ENCODE data around the gene LGR5.
"Not testable (repeated sequence)": the region's sequence is repeated elsewhere in the genome, so short reads cannot be mapped to it uniquely, and the experiment has no call there.

The LGR5 gene

GRCh38 chr12:71477609-71478008 is 38.0 kb downstream of the LGR5 start:
- no peak for DNase-seq

DNA sequence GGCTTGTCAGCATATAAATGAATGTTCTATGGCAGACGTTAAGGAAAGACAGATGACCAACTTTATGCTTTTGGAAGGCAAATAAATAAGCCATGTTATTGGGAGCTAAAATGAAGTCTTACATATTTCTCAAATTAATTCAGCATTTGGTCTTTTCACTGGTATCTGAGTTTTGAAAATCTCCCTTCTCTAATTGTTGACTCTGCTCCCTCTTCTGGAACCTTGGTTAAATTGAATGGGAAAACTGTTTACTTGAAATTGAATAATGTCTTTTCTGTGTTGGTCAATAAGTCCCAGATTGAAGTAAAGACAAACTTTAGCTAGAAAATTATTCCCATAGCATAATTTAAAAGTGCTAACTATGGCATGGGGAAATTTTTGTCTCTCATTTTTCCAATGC is 38.7 kb downstream of the LGR5 start:
- no peak for DNase-seq

GRCh38 chr12:71484272-71484905 is 44.8 kb downstream of the LGR5 start:
- no peak for DNase-seq

GRCh38 chr12:71490844-71491243 is 51.2 kb downstream of the LGR5 start:
- DNase-seq, result not testable (repeated sequence)

DNA sequence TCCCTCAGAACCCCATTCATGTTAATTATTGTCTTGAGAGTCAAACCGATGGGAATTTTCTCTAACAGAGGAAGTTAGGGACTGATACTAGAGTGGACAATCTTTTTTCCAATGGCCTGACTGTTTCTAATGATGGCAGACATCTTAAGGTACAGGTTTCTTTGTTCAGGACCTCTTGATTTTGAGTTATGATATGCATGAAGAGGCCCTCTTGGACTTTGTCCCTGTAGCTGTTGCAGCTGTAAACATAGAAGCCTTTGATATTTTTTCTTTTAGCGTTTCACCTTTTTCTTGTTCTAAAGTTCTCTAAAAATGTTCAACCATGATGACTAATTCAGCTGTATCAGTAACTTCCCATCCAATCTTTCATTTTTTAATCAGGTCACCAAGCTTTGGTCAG is 53.0 kb downstream of the LGR5 start:
- DNase-seq, result no peak

DNA sequence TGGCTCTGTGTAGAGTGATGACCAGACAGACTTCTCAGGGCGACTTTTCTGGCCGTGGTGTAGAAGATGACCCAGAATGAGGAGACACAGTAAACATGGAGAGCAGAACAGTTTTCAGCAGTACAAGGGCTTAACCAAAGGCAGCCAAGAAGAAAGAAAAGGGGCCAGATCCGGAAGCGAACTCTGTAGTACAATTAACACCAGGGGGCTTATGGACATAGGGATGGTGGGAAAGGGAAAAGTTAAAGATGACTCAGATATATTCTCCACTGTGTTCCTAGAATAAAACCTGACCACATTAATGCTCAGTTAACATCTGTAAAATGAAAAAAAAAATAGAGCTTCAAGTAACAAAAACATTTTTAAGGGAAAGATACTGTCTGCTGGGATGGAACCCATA is 60.2 kb downstream of the LGR5 start:
- DNase-seq, result no peak

DNA sequence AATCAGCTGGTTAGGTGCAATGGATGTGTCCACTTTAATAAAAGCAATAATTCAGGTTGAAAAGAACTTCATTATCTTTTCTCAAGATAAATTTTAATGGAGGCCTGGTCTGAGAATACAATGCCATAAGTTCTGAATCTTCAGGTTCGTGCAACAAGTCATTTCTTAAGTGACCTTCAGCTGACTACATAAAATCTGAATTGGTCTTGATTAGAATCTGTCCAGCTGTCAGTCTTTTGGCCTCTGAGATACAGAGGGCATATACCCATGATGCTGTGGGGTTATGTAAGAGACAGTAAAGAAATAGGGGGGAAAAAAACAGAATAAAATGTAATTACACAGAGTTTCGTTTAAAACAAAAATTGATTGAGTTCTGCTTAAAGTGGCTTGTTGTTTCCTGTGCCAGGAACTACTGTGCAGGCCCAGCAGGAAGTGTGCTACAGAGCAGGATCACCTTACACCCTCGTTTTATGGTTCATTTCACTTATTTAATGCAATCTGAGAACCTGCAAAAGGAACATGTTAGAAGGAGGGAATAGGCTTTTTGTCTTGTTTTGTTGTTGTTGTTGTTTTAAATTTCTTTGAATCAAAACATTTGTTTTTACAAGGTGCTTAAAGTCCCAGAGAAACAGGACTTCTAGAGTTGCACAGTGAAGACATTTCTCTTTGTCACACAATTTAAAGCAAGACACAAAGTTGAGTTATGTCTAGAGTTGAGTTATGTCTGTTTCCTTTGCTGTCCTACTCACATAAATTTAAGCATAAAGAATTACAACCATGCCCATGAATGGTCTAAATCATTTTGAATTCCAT is 64.2 kb downstream of the LGR5 start:
- no peak for DNase-seq

DNA sequence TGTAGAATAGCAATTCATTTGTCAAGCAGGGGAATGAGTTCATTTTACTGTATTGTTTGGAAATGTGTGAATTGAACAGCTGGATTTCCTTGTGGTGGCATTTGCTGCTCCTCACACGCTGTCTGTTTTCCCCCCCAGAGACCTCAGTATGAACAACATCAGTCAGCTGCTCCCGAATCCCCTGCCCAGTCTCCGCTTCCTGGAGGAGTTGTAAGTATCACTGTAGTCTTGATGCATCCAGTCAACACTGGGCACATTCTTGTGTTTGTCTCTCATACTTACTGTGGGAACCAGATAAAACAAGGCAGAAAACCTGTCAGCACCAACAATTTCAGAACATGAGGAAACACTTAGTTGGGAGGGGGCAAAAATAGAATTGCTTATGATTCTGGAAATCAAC is 64.9 kb downstream of the LGR5 start:
- no peak for DNase-seq

DNA sequence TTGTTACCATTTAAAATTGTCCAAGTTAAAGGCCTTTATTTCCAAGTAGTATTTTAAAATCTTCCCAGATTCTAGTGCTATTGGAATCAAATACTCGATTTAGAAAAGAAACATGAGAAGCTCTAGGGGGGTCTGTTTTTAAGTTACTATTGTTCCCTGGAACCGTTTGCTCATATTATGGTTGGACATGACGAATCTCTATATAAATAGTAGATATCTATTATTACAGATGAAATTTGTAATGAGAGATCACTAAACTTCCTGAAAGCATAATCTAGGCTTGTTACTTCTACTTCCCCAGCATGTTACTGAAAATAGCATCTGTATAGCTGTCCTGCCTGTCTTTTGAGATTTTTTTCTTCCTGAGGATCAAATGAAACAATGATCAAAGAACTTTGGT is 70.1 kb downstream of the LGR5 start:
- no peak for DNase-seq

GRCh38 chr12:71517145-71517846 is 77.7 kb downstream of the LGR5 start:
- DNase-seq, result no peak

DNA sequence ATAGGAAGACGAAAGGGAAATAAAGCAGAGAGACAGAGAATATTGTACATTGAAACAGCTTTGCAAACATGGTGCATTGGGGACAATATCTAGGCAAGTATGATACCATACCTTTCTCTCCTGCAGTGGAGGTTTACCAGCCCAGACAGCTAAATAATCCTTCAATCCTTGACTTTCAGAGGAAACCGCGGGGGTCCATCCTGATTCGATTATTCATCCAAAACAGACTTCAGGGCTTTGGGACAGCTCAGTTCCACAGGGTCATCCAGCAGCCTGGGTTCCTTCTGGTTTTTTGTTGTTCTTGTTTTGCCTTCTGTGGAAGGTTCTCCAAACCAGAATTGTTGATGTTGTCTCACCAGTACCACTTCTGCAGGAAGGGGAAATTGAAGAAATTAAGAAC is 81.5 kb downstream of the LGR5 start:
- no peak for DNase-seq

- no peak for DNase-seq
Observed at GRCh38 chr12:71524626-71525025, 85.0 kb downstream of the LGR5 start.

GRCh38 chr12:71533703-71534102 is 94.1 kb downstream of the LGR5 start:
- no peak for DNase-seq

GRCh38 chr12:71536279-71536938 is 96.8 kb downstream of the LGR5 start:
- DNase-seq, result no peak

DNA sequence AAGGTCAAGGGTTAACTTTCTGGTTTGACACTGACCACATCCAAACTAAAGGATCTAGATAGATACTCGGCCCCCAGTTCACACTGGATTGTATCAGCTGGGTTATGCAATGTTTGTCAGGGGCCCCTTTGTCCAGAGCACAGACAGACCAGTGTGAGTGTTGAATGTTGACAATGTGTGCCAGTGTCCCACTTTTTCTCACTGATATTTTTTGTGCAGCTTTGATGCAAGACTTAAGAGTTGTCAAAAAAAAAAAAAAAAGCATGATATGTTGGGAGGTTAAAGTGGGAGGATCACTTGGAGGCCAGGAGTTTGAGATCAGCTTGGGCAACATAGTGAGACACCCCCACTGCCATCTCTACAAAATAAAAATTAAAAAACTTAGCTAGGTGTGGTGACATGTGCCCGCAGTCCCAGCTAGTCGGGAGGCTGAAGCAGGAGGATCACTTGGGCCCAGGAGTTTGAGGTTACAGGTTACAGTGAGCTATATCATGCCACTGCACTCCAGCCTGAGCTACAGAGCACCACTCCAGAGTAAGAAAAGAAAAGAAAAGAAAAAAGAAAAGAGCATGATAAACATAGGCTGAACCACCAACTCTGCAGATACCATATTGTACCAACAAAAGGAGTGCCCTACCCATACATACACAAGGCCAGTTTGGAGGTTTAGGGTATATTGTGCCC is 97.5 kb downstream of the LGR5 start:
- DNase-seq, result no peak

- DNase-seq, result no peak
Observed at GRCh38 chr12:71538807-71539206, 99.2 kb downstream of the LGR5 start.

DNA sequence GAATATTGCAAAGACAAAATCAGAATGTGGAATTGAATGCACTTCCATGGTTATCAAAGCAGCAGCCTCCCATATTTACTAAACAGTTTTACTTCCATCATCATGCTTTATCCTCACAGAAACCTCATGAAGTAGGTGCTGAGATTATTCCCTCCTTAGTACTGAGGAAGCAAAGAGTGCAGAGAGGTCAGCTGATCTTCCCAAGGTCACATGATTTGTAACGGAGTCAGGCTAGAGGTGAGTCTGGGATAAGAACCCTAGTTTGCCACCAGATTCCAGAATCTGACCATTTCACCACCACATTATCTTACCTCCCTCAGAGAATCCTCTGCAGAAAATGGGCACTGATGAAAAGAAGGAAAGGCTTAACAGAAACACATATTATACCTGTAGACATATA is 102.0 kb downstream of the LGR5 start:
- DNase-seq, result no peak

GRCh38 chr12:71546322-71546861 is 106.8 kb downstream of the LGR5 start:
- no peak for DNase-seq

DNA sequence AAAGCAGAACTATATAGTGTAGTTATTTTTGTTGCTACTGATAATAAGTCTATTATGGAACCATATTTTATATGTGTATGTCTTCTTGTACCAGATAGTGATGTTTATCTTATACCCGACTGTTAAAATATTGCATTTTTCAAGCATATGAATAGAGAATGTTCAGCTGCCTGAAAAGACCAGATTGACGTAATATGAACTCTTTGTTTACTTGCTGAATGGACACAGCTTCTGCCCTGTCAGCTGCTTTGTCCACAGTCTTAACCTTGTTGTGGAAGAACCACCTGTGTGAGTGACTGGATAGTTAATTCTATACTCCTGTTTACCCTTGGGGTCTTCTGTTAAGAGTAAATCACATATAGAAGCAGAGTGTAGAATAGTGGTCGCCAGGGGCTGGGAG is 109.3 kb downstream of the LGR5 start:
- no peak for DNase-seq

GRCh38 chr12:71551529-71551928 is 111.9 kb downstream of the LGR5 start:
- no peak for DNase-seq

DNA sequence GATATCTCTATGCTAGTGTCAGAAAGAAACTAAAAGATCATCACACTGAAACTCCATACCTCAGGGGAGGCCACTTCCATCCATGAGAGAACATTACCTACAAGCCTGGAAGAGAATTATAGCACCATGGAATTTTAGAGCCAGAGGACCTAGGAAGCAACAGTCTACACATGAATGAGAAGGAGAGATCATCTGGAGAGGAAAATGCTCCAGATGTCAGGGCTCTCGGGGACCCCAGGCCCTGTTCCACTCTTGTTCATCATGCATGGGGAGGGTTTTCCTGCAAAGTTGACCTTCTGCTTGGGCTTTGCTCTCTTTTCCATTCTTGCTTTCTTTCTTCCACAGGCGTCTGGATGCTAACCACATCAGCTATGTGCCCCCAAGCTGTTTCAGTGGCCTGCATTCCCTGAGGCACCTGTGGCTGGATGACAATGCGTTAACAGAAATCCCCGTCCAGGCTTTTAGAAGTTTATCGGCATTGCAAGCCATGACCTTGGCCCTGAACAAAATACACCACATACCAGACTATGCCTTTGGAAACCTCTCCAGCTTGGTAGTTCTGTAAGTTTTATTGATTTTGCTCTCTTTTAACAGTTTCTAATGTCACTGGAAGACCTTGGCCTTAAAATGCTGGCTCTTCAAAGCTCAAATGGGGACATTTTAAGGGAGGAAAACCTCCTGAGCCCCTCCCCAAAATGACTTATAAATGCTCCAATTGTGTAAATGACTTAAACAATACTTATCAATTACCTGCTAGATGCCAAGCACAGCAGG is 113.3 kb downstream of the LGR5 start:
- DNase-seq, result no peak

DNA sequence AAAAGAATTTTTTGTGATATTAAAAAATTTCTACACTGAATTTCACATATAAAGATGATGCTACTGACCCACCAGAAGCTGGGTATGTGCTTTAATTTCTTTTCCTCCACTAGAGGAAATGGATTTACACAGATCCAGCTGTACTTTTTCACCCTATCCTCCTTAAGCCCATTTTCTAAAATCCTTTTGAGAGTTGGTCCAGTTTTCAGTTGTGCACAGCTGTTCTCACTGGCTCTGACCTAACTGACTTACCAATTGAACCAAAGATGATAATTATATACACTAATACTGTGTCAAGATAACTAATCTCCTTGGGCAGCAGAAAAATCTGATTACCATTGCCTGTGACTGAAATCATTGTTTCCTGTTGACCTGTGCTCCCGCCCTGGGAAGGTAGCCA is 115.6 kb downstream of the LGR5 start:
- DNase-seq, result no peak
